HG03520 (cell line): Measurements from ENCODE around the gene BRINP1.

ENCODE experiments used
- ATAC-seq: cut with Tn5 transposase; IDR thresholded peaks from one replicate; pipeline ENCODE4 v1.9.1; 2021; ENCODE audit warnings: mild to moderate bottlenecking, moderate library complexity; ENCODE audit not compliant: unreplicated experiment

Gene BRINP1

GRCh38 chr9:119283078-119283794 is 86.0 kb downstream of the BRINP1 start:
- ATAC-seq, result no peak

- no peak for ATAC-seq
These were observed 86.7 kb downstream of the BRINP1 start for GRCh38 chr9:119282476-119283077.

DNA sequence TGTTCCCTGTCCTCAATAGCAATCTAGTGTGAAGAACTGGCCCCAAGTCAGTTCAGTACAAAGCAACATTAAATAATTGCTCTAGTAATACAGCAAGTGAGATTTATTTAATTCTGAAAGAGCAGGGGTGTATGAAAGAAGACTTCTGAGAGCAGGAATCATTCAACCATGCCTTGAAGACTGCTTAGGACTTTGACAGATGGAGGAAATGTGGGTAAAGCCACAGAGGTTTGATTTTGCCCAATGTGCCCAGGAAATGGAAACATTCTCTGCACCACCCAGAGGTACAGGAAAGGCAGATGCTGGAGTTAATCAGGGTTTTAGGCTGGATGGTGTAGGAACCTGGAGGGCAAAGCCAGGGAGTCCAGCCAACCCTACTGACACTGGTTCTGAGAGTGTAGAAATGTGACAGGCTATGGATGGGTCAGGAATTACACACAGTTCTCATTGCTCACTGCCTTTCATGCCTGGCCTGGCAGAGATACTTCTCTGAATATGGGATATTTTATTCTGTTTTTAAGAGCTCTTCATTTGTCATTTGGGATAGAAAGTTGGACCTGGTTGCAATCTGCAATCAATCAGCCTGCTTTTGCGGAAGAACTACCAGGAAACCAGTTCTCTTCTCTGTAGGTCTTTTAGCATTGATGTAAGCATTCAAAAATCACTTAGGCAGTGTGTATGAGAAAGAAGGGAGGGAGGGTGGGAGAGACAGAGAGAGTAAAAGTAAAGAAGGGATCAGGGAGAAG is 88.3 kb downstream of the BRINP1 start:
- ATAC-seq, result no peak

DNA sequence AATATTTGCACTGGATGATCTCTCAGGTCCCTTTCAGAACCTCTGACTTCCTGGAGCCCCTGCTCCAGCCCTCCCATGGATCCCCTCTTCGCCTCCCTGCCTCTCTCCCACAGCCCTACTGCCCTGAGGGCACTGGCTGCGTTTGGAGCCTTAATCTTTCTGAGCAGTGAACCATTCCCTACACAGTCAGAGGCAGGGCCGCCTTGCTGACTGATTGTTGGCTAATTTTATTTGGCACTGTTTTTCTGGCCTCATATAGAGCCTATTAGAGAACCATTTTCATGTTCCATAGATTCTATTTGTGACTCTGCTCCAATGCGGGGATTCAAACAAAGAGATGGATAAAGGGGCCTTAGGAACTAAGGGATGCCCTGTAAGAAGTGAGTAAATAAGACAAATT is 91.1 kb downstream of the BRINP1 start:
- no peak for ATAC-seq

DNA sequence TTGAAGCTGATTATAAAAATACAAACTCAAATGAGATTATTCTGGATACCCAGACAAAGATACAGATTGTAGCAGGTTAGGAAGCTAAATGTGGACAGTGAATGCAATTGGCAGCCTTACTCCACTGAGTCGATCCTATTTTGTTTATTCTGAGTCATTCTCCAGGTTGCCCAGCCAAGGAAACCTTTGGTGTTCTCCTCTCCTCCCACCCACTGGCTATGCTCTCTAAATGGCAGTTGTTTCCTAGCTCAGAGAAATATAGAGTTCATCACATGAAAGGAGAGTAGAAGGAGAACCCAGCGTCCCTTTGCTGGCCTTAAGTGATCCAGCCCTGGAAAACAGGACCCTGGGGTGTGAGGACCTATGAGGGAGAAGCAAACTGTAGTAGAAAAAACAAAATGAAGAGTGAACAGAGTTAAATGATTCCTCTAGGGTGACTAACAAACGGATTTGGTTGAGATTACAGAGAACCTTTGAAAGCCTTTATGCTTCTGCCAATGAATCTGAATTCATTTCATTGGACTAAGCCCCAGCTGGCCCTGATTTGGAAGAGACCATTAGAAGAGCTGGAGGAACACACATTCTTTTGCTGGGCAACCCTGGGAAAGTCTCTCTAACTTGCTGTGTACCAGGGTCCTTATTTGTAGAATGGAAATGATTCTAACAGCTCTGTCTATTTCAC is 95.1 kb downstream of the BRINP1 start:
- ATAC-seq, result no peak

- ATAC-seq, result no peak
These were observed 95.8 kb downstream of the BRINP1 start for GRCh38 chr9:119273325-119273904.

DNA sequence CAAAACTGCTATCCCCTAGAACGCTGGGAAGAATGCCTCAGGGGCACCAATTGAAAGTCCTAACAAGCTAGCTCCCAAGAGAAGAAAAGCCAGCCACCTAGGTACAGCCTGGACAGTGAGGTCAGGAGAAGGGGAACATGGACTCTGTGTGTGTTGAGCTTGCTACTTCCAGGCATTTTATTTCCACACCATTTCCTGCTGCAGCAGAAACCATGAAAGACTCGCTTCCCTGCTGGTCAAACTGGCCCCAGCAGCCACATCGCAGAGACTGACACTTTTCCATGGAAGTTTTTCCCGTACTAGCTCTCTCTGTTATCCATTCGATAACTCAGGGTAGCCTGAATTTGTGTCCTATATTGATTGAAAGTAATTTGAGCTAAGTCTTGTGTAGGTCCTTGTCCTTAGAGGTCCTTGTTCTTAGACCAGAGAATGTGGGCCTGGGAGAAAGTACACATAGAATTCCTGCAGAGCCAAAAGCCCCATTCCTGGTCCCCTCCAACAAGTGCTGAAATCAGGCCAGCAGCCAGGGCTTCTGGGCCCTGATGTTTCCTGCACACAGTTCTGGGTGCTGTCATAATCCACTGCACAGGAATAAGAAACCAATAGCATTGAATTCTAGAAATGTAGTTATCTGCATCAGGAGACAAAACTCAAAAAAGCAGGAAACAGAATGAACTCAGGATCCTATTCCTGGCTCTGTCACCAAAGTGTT is 96.6 kb downstream of the BRINP1 start:
- ATAC-seq, result no peak

GRCh38 chr9:119268985-119269384 is 100.2 kb downstream of the BRINP1 start:
- ATAC-seq, result no peak

GRCh38 chr9:119264165-119264564 is 105.1 kb downstream of the BRINP1 start:
- ATAC-seq, result no peak

- no peak for ATAC-seq
These were observed 111.6 kb downstream of the BRINP1 start for GRCh38 chr9:119257592-119257991.

DNA sequence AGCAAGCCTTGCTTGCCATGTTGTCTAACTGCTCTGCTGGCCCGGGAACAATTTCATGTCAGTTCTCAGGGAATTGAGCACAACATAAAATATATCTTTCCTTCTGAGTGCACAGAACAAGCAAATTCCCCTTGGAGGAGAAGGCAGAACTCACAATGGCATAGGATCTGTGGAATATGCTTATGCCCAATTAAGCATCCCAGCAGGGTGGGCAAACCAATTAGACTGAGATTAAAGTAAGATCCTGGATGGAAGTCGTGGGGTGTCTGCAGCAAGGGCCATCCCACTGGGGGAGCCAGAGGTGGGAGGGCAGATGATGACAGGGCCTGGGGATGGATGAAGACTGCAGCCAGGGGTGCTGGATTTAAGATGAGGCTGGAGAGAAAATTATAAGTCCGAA is 114.1 kb downstream of the BRINP1 start:
- ATAC-seq, result no peak

- ATAC-seq, result no peak
These were observed 116.5 kb downstream of the BRINP1 start for GRCh38 chr9:119252671-119253299.

- no peak for ATAC-seq
These were observed 117.3 kb downstream of the BRINP1 start for GRCh38 chr9:119251936-119252335.

GRCh38 chr9:119250730-119251129 is 118.5 kb downstream of the BRINP1 start:
- no peak for ATAC-seq

DNA sequence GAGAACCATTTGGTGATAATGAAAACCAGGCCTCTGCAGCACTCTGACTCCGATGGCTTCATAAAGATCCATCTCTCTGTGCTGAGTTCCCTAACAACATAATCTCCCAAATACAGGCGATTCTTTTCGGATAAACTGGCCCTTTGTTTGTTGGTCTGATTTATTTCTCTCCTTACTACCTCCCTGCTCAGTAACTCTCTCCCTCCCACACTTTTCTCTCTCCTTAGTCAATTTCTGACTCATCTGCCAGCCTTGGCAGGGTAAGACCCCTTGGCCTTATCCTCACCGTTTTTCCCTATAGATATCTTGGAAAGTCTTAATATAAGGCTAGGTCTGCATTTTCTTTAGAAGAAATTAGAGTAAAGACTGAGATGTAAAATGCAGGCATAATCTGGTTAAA is 128.7 kb downstream of the BRINP1 start:
- no peak for ATAC-seq

DNA sequence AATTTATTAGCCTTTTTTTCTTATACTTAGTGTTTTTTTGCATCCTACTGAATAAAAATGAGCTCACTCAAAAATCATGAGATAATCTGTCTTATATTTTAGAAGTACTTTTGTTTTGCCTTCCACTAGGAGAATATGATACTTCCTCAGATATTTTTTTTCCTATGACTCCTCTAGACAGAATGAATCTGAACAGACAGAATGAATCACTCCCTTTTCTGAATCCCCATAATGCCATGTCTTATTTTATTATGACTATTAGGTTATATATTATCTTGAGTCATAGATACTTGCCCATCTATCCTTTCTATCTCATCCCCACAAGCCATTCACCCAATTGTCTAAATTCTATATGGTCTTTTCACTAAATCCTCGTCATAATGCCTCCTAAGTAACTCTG is 134.6 kb downstream of the BRINP1 start:
- ATAC-seq, result no peak

DNA sequence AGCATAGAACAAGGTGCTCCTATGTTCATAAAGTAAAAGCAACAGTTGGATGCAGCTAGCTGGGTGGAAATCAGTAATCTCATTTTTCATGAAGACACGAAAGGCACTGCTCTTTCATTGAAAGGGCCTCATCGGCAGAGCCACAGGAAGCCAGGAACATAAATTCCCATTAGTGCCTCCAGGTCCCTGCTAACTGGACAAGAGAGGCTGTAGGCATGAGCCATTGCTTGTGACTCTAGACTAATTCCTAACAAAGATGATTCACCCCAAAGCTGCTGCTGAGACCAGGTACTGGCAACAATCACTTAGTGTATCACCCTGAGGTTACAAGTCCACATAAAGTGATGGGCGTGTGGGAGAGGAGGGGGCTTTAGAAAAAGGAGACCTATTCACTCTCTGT is 141.8 kb downstream of the BRINP1 start:
- no peak for ATAC-seq

GRCh38 chr9:119224431-119224830 is 144.8 kb downstream of the BRINP1 start:
- ATAC-seq, result no peak

DNA sequence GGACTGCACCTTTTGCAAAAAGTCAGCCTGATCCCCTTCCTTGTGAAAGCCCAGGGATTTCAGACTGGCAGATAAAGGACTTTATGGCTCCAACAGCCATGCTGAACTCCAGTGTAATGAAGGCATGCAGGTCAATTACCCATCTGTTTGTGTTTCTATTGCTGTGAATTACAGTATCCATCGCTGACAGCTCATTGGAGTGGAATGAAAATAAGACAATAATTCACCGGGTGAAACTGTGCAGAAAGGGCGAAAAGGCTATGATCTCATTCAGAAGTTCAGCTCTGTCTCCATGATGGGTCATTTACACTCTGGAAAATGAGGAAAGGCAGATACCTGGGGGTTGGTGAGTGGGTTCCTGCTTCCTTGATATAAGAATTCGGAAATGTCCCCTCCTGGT is 148.0 kb downstream of the BRINP1 start:
- no peak for ATAC-seq

GRCh38 chr9:119218293-119218692 is 150.9 kb downstream of the BRINP1 start:
- no peak for ATAC-seq
